GM19463 (cell line): ENCODE data around the gene NOP56.

Experiments used
- ATAC-seq: cut with Tn5 transposase; IDR thresholded peaks from one replicate; pipeline ENCODE4 v1.9.1; 2021; ENCODE audit warnings: mild to moderate bottlenecking, moderate library complexity; ENCODE audit not compliant: unreplicated experiment

Gene NOP56, protein sequence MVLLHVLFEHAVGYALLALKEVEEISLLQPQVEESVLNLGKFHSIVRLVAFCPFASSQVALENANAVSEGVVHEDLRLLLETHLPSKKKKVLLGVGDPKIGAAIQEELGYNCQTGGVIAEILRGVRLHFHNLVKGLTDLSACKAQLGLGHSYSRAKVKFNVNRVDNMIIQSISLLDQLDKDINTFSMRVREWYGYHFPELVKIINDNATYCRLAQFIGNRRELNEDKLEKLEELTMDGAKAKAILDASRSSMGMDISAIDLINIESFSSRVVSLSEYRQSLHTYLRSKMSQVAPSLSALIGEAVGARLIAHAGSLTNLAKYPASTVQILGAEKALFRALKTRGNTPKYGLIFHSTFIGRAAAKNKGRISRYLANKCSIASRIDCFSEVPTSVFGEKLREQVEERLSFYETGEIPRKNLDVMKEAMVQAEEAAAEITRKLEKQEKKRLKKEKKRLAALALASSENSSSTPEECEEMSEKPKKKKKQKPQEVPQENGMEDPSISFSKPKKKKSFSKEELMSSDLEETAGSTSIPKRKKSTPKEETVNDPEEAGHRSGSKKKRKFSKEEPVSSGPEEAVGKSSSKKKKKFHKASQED

DNA sequence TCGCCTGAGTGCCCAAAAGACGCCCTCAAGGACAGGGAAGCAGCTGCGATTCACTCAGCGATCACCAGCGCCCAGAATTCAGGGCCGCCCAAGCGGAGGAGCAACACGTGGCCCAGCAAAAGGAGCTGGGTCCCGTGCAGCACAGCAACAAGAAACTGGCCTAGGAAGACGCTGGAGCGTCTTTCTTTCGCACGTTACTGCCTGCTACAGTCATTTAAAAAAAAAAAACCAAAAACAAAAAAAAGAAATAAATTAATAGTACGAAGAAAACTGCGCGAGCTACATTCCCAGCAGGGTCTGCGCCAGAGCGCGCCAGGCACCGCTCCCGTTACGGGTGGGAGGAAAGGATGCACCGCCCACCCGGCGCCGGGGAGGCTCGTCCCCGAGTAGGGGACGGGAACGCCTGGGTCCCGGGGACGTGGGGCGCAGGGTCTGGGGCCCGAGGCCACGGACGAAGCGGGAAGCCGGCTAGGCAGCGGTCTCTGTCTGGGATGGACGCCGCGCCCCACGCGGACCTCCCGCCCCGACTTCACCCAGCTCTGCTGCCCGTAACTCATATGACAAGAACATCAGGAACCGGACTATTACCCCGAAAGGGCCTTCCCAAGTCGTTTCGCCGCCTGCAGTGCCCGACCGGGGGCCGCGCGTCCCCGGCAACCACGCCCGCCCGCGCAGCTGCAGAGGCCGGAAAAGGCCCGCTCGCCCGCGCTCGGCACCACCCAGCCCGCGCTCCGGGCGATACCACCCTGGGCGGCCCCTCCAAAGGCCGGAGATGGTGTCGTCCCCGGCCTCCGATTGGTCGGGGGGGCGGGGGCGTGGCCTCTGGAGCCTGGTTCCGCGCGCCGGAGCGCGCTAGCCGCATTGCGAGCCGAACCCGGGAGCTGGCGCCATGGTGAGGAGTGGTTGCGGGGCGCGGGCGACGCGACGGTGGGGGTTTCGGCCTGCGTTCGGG, at the start of gene NOP56:
TSS of gene NOP56 (plus strand) at position 861 of the 952 bp plus-strand sequence. CDS start at position 890, 29 bp downstream.
- peak; percentile 83 for ATAC-seq

DNA sequence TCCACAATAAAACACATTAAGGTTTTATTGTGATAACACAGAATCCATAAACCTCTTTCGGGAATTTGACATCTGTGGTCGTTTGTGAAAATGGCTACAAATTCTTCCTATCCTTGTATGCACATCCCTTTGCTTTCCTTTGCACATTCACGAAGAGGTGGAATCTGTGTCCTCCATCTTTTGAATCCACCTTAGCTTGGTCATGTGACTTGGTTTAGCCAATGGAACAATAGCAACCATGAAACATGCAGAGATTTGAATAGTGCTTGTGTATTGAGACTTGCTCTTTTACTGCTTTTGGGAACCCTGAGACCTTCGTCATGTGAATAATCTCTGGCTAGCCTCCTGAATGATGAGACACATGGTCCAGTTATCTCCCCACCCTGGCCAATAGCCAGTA, 49.7 kb upstream of the NOP56 start:
- no peak for ATAC-seq

DNA sequence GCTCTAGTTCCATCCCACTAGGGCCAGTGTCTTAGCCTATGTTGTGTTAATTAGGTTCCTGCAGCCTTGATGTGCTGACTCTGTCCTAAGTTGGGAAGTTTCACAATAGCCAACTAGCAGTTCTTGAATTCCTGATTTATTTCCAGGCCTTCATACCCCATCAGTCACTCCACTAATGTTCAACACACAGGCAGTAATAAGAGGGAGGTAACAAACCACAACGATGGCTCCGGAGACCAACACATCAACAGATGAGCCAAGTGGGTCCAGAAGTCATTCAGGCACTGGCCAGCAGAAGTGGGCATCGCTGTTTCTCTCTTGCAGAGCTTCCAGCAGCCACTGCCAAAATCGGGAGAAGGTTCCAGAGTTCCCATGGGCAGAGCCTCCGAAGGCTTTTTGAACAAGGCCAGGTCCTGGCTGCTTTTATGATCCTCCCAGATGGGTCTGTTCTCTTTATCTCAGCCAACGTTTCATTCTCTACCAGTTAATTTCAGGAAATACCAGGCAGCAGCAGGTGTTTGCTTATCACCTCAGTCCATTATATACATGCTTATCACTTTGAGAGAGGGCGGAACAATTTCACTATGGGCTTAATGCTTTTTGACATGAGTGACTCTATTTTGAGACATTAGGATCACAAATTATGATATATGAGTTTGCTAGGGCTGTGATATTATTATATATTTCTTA, 48.5 kb upstream of the NOP56 start:
- no peak for ATAC-seq

DNA sequence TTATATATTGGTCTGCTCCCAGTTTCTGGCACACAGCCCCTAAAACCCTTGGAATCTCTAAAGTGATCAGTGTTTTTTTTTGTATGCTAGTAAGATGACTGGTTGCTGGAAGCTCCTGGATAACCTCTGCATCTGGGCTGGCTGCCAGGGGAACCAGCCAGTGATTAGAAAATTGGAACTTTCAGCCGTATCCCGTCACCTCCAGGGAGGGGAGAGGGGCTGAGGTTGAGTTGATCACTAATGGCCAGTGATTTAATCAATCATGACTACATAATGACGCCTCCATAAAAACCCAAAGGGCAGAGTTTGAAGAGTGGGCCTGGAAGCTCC, 48.0 kb upstream of the NOP56 start:
- ATAC-seq: no peak

DNA sequence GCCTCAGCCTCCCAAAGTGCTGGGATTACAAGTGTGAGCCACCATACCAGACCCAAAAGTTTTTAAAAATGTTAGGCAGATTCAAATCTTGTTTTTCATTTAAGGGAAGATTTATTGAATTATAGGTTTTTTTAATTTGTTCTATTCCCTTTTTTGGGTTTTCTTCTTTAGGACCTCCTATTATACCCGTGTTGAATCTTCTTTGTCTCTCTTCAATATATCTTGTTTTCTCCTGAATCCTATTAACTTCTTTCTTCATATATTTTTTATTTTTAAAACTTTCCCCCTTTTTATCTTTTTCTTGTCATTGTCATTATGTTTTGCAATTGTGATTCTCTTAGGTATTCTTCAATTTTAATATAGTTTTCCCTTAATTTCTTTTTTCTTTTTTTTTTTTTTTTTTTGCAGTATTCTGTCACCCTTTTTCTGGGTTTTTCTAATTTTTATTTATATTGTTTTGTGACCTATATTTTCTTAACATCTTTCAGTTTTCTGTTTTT, 45.9 kb upstream of the NOP56 start:
- no peak for ATAC-seq

DNA sequence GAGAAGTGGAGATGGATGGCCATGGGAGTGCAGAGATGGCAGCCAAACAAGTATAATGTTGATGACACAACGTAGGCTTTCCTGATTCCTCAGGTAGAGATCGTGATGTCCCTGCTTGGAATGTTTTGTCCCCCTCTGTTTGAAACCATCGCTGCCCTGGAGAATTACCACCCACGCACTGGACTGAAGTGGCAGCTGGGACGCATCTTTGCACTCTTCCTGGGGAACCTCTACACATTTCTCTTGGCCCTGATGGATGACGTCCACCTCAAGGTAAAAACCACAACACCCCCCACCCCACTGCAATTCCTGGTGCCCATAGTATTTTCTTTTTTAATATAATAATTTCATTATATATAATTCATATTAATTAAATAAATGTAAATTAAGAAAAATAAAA, 42.1 kb upstream of the NOP56 start:
- no peak for ATAC-seq

DNA sequence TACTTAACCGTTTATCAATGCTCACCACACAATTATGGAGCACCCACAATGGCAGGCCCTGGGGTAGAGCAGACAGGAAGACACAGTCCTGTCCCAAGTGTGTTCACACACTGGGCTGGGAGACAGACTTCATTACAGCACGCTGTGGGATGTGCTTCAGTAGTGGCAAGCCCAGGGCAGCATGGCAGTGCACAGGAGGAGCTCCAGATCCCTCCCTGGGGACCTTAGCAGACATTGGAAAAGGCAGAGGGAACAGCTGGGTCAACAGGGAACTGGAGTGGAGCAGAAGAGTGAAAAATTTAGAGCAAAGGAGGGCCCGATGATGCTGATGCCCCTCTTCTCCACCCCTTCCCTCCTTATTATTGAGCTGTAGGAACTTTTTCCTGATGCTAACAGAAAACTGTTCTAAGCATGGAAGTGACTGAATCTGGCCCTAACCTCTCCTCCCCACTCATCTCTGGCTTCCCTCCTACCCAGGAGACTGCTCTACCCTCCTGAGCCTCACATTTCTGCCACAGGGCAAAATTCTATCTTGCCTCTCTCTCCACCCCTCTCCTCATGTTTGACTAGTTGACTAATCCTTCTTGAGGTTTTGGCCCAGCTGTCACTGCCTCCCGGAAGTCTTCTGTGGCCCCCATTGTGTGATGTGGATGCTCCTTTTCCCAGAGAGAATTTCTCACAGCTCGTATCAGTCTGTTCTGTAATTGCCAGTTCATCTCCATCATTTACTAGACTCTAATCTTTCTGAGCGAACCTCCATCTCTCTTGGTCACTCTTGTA, 41.3 kb upstream of the NOP56 start:
- no peak for ATAC-seq

DNA sequence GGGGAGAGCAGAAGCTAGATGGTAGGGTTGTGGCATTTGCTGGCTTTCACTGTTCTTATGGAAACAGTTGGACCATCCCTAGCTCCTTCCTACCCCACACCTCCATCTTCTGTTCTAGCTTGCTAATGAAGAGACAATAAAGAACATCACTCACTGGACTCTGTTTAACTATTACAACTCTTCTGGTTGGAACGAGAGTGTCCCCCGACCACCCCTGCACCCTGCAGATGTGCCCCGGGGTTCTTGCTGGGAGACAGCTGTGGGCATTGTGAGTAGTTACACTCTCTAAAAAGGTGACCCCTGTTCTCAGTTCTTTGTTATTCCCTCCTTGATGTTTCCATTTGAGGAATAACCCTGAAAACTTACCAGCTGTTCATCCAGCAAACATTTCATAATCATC, 40.4 kb upstream of the NOP56 start:
- no peak for ATAC-seq

DNA sequence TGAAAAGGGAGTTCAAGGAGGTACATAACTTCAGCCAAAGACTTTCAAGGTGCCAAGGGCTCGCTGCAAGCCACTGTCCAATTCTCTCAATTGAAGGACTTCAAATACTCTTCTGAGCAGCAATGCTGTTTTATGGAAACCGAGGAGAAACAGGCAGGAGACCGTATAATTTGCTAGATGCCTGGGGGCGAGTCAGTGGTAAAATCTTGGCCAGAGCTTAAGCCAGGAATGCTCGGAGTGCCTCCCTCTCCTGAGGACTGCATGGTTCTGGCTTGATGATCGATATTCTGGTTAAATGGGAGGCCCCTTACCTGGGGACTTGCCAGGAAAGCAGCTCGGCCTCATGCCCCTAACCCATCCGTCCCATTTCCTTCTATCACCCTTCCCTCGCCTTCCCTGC, 35.8 kb upstream of the NOP56 start:
- no peak for ATAC-seq

DNA sequence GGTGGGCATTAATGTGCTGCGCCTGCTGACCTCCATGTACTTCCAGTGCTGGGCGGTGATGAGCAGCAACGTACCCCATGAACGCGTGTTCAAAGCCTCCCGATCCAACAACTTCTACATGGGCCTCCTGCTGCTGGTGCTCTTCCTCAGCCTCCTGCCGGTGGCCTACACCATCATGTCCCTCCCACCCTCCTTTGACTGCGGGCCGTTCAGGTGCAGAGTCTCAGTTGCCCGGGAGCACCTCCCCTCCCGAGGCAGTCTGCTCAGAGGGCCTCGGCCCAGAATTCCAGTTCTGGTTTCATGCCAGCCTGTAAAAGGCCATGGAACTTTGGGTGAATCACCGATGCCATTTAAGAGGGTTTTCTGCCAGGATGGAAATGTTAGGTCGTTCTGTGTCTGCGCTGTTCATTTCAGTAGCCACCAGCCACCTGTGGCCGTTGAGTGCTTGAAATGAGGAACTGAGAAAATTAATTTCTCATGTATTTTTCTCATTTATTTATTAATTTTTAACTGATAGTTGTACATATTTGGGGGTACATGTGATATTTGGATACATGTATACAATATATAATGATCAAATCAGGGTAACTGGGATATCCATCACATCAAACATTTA, 35.2 kb upstream of the NOP56 start:
- ATAC-seq: peak; percentile 44

DNA sequence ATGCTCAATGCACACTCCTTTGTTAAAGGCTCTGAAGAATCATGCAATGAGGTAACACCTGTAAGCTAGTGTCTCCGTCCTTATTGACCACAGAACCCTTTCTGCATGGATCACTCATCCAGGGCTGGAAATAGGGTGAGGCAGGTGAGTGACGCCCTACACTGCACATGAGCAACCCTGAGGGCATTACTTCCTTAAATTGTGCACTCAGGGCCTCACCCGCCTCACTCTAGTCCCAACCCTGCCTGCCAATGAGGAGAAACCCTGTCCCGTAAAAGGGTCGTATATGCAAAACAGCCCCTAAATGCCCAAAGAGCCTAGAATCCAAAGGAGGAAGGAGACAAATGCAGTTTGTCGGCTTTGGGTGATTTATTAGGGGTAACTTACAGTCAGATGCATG, 33.6 kb upstream of the NOP56 start:
- no peak for ATAC-seq

DNA sequence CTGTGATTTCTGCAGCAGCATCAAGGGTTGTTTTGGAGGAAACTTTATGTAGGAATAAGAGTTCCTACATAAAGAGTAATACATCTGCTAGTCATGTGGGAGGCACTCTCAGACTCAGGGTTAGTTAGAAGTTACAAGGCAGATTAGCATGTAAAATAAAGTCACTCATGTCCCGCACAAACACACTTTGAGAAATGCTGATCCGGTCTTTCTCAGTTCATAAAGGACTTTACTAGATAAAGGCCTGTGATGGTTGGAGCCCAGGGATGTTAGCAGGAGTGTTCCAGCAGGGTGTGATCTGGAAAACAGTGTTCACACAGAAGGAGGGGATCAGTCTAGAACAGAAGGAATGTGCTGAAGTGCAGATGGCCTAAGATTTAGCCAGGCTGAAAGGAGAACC, 33.1 kb upstream of the NOP56 start:
- ATAC-seq: no peak

DNA sequence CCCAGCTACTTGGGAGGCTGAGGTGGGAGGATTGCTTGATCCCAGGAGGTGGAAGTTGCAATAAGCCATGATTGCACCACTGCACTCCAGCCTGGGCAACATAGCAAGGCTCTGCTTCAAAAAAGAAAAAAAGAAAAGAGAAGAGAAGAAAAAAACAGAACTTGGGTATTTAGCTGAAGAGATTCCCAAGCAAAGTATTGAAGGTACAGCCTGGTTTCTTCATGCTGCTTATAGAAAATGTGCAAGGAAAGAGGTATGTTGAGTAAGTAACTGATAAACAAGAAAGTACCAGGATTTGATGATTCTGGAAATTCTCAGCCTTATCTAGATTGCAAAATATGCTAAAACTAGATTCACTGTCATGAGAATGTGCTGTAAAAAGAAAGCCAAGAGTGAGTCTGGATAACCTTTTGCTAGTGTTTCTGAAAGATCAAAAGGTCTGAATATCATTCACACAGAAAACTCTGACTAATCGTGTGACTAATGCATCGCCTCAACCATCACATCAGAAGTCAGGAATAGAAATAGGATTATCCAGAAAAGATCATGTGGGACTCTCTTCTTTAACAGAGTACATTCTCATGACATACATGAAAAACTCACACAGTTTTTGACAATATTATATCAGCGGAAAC, 32.4 kb upstream of the NOP56 start:
- no peak for ATAC-seq

DNA sequence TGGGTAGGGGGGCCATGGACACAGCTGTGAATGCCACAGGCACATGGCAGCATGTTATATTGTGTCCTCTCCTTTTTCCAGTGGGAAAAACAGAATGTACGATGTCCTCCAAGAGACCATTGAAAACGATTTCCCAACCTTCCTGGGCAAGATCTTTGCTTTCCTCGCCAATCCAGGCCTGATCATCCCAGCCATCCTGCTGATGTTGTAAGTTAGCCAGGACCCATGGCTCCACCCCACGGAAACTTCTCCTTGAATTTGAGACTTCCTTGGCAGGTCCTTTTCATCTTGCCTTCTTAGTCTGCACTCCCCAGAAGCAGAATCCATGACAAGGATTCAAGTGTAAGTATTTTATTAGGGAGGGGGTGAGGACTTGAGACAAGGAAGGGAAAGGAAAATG, 28.2 kb upstream of the NOP56 start:
- ATAC-seq: no peak

DNA sequence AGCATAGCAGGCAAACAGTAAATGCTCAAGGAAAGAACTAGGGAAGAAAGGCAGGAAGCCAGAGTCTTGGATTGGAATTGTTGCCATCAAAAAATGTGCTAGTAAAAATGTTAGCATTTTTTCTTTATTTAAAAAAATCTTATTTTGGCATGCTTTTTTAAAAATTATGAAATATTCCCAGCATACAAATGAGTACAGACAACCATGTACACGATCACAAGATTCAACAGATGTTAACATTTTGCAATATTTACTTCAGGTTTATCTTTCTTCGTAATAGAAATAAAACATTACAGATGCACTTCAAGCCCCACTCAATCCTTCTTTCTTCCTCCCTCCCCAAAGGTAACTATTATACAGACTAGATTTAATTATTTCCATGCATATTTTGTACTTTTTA, 27.4 kb upstream of the NOP56 start:
- no peak for ATAC-seq

DNA sequence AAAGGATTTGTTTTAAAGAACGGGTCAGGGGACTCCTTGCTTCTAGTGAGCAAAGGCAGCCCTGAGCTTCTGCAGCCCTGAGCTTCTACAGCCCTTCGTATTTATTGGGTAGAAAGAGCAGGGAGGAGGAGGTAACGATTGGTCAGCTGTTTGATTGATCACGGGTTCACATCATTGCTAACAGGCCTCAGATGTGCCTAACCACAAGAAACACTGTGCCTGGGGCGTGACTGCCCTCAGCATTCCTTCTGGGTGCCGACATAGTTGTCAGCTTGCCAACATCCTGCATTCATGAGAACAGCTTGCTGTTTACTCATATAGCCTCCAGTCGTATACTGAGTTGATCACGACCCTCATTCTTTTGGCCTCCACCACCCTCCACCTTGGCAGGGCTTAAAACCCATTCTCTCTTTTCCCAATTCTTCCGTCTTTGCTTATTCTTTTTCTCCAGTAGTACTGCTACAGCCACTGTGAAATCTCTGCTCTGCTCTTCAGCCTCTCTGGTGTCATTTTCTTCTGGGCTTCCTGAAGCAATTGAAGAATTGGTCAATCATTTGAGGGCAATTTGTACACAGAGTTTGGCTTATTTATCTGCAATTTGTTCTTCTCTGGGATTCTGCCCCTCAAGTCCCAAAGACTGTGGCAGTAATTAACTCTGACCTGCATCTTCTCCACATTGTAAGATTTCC, 25.4 kb upstream of the NOP56 start:
- ATAC-seq: no peak

DNA sequence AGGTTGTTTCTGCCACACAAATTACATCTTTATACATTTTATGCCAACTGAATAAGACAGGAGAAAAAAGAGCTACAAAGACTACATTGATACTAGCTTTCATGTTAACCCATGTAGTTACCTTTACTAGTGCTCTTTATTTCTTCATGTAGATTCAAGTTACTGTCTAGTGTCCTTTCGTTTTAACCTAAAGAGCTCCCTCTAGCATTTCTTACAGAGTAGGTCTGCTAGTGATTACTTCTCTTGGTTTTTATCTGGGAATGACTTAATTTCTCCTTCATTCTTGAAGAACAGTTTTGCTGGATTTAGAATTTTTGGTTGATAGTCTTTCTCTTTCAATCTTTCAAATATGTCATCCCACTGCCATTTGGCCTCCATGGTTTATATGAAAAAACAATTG, 21.2 kb upstream of the NOP56 start:
- no peak for ATAC-seq

DNA sequence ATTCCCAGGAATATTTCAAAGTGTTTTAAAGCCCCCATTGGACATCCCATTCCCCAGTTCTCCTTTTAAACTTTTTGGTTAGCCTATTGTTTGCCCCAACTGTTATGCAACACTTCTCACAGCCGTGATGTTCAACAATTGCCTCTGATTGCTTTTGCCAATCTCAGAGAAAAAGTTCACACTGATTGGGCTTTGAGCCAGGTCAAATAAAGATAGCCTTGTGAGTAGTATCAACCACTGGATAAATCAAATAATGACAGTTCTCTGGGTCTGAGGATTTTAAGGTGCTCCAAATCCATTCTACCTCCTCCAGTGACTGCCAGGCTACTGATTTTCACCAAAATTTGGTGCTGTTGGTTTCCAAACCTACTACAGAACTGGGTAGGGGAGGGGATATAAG, 19.1 kb upstream of the NOP56 start:
- no peak for ATAC-seq

DNA sequence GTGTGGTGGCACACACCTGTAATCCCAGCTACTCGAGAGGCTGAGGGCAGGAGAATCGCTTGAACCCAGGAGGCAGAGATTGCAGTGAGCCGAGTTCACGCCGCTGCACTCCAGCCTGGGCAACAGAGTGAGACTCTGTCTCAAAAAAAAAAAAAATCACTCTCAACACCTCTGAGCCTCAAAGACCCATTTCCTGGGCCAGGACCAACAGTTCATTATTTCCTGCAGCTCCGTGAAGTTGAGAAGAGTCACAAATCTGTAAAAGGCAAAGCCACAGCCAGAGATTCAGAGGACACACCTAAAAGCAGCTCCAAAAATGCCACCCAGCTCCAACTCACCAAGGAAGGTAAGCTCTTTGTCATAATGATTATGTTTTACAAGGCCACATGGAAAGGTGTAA, 15.2 kb upstream of the NOP56 start:
- no peak for ATAC-seq
